HG02642 (cell line): ENCODE results near the gene SULT6B1.
"Not testable (repeated sequence)": the region's sequence is repeated elsewhere in the genome, so short reads cannot be mapped to it uniquely, and the experiment has no call there.

Experiments used
- ATAC-seq: cut with Tn5 transposase; IDR thresholded peaks from one replicate; pipeline ENCODE4 v1.9.1; 2021; ENCODE audit warnings: mild to moderate bottlenecking; ENCODE audit not compliant: unreplicated experiment, poor library complexity

SULT6B1 gene, protein sequence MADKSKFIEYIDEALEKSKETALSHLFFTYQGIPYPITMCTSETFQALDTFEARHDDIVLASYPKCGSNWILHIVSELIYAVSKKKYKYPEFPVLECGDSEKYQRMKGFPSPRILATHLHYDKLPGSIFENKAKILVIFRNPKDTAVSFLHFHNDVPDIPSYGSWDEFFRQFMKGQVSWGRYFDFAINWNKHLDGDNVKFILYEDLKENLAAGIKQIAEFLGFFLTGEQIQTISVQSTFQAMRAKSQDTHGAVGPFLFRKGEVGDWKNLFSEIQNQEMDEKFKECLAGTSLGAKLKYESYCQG

GRCh38 chr2:37188570-37188969 is at the start of gene SULT6B1:
TSS of gene SULT6B1 (minus strand) at chr2:37188670. CDS start at chr2:37188640, 30 bp downstream.
- ATAC-seq = no peak

DNA sequence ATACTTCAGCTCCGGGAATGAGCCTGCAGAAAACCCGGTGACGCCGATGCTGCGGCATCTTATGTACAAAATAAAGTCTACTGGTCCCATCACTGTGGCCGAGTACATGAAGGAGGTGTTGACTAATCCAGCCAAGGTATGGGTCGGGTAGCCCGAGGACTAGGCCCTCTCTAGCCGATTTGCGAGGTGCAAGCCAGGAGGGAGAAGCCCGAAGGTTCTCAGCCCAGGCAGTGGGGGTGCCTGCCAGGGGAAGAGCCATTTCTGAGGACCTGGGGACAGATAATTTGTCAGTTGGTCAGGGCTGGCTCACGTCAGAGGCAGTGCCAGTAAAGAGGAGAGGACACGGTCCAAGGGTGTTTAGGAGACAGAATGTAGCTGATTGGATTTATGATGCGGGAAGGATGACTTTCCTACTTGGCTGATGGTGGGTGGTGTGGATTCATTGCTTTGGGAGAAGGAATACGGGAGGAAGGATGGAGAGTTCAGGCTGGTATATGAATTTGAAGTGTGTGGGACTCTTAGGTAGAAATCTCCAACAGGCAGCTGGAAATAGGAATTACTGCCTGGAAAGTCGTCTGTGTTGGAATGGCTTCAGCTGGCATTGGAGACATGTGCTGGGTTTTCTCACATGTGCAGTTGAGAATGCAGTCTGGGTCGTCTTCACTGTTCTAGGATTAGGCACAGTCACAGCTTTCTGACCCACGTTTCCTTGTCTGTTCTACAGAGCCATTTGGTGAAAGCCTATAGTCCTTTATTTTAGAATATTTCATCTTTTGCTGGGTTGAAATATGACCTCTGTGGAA is 43.9 kb upstream of the SULT6B1 start:
- ATAC-seq = no peak

DNA sequence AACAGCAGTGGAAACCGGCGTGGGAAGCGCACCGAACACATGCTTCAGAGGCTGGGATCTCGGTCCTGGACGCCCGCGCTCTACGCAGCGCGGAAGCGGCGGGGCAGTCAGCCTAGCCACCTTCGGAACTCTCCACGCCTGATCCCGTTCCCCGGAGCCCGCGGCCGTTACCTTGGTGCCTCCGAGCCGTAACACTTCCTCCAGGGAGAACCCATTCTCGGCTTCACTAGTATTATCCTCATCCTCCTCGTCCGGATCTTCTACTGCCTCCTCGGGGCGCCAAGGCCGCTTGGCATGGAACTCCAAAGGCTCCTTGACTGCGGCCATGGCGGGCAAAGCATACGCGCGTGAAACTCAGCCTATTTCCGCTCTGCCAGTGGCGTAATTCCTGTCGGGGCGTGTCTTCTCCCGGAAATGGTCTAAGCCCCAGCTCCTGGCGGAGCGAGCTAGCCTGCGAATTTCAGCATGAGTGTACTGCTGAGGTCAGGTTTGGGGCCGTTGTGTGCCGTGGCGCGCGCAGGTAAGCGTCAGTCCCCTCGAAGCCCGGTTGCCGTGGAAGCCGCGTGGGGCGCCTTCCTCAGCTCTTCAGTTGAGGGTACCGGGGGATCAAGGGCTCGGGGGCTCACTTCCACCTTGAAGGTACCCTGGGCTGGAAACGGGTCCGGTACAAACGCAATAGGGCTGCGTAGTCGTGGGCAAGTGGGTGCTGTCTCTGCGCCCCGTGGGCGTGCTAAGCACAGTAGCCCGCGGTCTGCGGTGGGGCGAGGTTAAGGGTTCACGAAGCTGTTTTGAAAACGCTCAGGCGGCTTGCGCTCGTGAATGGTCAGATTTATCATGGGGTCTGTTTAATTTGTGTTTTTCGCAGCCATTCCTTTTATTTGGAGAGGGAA is 43.0 kb upstream of the SULT6B1 start, which contains the start of the genes CEBPZ and NDUFAF7:
Gene CEBPZ (minus strand): TSS at position 356 of the 890 bp plus-strand sequence. CDS start 29 bp downstream, at position 327.
Gene NDUFAF7 (plus strand): TSS at position 418 of the 890 bp plus-strand sequence. CDS start 48 bp downstream, at position 466.
- ATAC-seq = peak; percentile 97

DNA sequence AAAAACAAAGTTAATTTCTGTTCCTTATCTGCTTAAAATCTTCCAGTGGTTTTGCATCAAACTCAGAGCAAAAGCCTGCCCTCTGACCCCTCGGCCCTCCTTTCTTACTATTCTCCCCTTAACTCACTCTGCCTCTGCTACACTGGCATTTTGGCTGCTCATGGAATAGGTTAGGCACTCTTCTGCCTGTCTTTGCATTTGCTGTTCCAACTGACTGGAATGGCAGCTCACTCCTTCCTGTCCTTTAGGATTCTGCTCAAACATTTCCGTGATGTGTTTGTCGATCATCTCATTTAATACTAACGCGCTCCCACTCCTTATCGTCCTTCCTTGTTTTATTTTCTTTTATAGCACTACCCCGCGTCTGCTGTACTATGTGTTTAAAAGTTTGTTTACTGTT is 42.1 kb upstream of the SULT6B1 start:
- no peak for ATAC-seq

DNA sequence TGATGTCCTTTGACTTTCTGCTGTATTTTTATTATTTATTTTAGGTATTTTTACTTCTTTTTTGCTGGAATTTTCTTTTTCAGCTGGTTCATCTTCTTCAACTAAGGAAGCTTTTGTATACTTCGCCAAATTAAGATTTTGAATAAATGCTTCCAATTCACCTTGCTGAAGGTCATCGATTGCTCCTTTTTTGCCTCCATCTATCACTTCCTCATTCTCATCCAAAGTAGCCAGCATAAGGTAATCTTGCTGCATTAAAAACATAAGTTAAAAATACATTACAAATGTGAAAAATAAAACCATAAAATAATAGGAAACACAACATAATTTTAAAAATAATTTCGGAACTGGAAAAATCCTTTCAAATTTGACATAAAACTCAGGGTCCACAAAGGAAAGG is 40.3 kb upstream of the SULT6B1 start:
- ATAC-seq = no peak

DNA sequence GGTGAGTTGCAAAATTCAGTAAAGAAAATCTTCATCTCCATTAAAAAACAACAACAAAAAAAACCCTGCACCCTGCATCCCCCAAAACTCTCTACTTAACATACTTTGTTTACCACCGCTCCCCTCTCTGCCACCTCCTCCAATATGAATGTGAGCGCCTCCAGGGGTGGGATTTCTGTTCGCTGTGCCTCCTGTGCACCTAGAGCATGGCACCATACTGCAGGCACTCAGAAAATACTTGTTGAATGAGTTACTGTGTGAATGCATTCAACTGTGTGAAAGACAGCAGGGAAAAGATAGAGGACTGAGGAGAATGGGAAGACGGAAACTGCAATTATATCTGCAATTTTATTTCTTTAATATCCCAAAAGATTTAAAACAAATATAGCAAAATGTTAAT is 38.4 kb upstream of the SULT6B1 start:
- ATAC-seq = no peak

GRCh38 chr2:37225129-37225528 is 36.7 kb upstream of the SULT6B1 start:
- not testable (repeated sequence) for ATAC-seq

- ATAC-seq = no peak
Observed at GRCh38 chr2:37224063-37224462, 35.6 kb upstream of the SULT6B1 start.

DNA sequence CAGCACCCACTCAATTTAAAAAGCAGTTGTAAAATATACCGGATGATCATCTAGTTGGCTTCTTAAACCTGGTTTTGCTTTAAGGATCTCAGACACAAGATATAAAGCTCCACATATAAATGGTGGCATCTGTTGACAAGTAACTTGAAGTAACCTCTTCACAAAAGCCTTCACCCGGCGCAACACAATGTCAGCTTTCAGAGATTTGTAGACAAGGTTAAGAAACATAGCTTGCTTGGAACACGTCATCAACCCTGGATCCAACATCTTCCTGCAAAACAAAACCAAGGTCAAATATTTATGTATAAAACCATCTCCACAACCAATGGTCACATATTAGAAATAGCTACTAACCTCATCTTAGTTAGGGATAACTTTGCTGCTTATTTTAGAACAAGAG is 34.7 kb upstream of the SULT6B1 start:
- no peak for ATAC-seq

- no peak for ATAC-seq
Observed at GRCh38 chr2:37219046-37219445, 30.6 kb upstream of the SULT6B1 start.

- ATAC-seq = no peak
Observed at GRCh38 chr2:37215250-37215649, 26.8 kb upstream of the SULT6B1 start.

- no peak for ATAC-seq
Observed at GRCh38 chr2:37211939-37212338, 23.5 kb upstream of the SULT6B1 start.

DNA sequence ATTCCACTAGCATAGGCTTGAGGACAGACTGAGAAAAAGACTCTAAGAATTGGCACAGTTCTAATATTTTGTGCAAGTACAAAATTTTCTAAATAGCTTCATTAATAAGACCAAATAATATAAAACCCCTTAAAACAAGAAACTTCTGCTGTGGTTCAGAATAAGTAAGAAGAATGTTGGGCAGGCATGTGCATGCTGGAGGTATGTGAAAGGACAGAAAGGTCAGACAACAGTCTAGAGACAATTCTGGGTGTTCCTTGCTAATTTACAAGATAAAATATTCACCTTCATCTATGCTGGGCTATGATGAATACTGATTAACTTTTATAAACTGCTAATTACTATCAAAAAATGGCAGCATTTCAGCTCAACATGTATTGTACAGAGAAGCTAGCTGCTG is 22.7 kb upstream of the SULT6B1 start:
- no peak for ATAC-seq

DNA sequence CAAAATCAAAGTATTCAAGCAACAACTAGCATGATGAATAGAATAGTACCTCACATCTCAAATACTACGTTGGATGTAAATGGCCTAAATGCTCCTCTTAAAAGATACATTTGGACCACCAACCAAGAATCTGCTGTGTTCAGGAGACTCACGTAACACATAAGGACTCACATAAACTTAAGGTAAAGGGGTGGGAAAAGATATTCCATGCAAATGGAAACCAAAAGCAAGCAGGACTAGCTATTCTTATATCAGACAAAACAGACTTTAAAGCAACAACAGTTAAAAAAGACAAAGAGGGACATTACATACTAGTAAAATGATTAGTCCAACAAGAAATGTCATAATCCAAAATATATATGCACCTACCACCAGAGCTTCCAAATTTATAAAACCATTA is 18.3 kb upstream of the SULT6B1 start:
- not testable (repeated sequence) for ATAC-seq

GRCh38 chr2:37205689-37206341 is 17.3 kb upstream of the SULT6B1 start:
- ATAC-seq = no peak

DNA sequence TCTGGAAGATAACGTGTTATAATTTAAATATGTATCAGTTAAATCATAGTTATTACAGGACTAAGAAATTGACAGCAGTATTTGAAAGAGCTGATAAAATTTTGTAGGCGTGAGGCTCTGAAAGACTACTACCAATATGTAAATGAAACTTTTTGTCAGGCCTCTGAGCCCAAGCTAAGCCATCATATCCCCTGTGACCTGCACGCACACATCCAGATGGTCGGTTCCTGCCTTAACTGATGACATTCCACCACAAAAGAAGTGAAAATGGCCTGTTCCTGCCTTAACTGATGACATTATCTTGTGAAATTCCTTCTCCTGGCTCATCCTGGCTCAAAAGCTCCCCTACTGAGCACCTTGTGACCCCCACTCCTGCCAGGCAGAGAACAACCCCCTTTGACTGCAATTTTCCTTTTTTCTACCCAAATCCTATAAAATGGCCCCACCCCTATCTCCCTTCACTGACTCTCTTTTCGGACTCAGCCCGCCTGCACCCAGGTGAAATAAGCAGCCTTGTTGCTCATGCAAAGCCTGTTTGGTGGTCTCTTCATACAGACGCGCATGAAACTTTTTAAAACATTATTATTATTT is 16.7 kb upstream of the SULT6B1 start:
- not testable (repeated sequence) for ATAC-seq

DNA sequence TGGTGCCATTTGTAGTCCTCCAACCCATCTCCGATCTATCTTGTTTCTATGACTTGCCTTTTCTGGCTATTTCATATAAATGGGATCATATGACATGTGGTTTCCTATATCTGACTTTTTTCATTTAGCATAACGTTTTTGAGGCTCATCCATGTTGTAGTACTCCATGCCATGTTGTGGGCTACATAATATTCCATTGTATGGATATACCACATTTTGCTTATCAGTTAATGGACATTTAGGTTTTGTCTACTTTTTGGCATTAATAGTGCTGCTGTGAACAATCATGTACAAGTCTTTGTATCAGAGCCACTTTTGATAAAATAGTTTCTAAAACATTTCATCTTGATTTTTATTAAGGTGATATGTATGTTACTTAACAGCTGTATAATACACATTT is 15.2 kb upstream of the SULT6B1 start:
- no peak for ATAC-seq

- no peak for ATAC-seq
Observed at GRCh38 chr2:37201766-37202165, 13.3 kb upstream of the SULT6B1 start.

- ATAC-seq = no peak
Observed at GRCh38 chr2:37201208-37201607, 12.7 kb upstream of the SULT6B1 start.

DNA sequence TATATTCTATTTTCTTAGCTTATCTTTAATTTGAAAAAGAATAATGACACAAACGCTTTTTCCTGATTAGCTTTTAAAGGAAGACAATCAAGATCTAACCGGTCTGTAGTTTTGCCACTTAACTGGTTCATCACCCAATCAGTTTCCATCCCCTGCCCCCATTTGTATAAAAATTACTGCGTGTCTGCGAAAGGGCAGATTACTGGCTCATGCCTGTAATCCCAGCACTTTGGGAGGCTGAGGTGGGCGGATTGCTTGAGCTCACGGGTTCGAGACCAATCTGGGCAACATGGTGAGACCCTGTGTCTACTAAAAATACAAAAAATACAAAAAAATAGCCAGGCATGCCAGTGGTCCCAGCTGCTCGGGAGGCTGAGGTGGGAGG is 10.2 kb upstream of the SULT6B1 start:
- ATAC-seq = no peak
